ENCODE measurements around the gene C1orf105.

The C1orf105 gene

DNA sequence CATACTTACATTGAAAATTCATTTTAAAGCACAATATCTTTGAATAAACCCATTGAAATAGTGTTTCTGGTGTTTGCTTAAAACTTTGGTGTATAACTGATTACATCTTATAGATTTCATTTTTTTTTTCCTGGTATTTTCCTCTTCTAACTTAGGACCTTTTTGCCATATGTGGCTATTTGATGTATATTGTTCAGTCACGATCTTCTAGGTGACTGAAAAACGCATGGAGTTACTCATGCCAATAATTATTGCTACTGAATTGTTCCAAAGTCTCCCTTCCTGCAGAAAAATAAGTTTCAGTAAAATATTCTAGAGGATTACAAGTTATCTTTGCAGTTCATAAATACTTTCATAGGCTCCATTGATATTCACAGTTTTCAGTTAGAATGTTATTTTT lies 22.9 kb upstream of the C1orf105 start:
- DNase-seq: no peak

DNA sequence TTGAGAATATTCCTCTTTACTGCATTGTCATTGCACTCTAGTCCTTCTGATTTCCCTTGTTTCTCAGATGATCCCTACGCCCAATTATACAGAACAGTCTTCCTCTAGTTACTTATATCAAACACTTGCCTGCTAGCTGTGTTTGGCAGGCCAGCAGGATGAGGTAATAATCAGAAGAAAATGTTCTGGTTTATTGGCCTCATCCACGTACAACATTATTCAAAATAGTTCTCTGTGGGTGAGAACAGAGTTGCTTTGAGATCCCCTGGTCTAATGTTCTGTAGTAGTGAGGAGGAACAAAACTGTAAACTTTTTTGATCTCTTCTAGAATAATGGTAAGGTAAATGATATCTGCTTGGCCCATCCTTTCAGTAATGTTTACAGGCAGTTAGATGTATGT lies 22.3 kb upstream of the C1orf105 start:
- no peak for DNase-seq

DNA sequence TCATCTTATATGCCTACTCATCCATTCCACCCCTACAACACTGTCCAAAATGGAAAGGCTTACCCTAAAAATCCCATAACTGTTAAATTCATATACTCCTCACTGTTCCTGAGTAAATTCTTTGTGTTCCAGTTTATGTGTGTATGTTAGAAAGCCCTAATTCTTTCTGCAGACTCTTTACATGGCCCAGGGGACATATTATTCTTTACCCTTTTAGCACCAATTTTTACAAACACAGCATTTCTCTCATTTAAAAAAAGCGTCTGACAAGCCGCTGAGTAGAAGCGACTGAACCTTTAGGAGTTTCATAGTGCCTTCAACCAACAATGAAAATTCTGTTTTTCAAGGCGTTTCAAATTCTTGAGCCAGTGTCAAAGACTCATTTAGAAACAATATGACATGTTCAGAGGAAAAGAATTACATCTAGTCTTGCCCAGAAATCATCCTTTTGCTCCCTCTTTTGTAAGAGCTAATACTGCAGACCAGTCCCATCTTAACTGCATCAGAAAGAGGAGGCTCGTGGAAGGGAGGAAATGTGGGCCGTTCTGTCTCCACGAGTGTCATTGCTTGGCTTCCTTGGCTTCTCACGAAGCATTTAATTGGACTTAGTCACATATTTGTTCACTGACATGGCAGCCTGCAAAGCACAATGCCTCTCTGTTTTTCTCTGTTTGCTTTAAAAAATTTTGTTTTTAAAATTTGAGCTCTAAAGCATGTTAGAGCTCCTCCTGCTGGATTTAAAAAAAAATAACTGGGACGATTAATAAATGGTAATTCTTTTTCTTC lies 21.3 kb upstream of the C1orf105 start:
- peak; percentile 47 for DNase-seq

DNA sequence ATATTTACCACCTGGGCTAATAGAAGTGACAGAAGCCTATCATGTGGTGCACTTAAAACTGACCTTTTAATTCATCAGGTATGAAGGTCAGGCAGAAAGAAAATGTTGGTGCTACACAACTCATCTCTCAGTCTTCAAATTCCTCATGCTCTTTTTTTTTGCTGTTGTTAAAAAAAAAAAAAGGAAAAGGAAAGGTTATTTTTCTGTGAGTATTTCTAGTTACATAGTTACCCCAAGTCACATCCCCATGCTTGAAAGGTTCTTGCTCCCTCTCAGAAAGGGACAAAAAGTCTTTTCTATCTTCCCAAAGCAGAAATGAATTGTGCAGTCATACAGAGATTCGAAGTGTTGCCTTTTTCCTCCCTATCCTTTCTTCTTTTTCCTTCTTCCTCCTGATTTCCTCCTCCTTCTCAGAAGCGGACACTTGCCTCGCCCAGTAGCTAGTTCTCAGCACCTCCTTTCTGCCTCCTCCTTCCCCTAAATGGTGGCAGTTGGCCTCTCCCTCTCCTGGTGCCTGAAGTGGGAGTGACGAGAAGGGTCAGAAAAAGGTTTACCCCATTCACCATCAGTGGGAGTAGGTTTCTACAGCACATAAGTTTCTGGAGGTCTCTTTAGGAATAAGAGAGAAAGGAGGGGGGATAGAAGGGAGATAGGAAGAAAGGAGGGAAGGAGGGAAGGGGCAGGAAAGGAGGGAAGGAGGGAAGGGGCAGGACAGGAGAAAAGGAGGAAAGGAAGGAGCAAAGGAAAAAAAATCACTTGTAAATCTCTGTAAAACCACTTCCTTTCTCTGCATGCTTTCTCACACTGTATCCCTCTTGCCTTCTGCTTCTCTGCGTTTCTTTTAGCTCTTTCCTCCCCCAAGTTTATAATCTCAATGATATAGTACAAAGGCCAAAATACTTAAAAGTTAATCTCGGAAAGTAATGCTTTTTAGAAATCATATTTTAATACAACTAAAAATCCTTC lies 20.4 kb upstream of the C1orf105 start:
- DNase-seq: no peak

DNA sequence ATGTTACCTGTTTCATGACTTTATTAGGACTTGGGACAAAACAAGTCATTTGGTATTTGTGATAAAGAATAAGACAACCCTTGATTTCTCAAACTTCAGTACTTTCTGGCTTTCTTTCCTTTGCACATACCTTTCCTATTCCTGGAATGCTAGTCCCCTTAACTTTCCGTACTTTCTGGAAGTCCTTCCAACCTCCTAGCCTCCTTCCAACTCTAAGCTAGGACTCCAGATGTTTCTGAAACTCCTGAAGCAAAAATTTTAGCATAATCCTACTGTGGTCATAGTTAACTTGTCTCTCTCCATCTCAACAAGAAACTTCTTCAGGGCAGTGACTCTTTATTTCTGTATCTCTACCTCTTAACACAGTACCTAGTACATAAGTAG lies 19.8 kb upstream of the C1orf105 start:
- DNase-seq: no peak

DNA sequence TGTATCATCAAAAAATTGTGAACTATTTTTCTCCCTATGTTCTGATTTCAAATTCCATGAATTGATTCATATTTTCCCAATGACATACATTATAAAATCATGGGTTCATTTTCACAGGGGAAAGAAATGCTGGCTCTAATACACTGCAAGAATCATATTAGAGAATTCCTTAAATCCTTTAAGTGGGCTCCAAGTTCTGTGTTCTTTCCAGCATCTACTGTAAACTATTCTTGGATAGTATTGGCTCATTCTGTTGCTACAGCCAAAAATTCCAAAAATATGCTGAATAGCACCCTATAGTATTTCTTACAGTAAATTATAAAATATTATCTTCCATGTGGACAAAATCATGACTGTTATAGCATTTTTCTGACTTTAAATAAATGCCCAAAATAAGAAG lies 19.0 kb upstream of the C1orf105 start:
- DNase-seq: no peak

DNA sequence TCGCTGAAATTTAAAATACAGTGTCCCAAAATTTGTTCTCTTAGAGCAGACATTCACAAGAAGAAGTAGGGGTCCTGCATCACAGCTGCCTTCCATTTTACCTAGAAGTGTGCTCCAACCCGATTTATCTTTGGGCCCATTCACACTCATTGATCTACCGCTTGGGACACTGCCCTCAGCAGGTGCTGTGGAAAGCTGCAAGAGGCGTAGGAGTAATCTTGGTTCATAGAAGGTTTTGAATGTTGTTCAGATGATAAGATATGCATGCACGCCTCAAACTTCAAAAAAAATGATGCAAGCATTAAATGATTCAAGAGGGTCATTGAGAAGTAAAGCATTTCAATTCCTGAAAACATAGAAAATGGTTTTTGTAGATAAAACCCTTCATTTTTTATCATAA lies 18.6 kb upstream of the C1orf105 start:
- DNase-seq: no peak

DNA sequence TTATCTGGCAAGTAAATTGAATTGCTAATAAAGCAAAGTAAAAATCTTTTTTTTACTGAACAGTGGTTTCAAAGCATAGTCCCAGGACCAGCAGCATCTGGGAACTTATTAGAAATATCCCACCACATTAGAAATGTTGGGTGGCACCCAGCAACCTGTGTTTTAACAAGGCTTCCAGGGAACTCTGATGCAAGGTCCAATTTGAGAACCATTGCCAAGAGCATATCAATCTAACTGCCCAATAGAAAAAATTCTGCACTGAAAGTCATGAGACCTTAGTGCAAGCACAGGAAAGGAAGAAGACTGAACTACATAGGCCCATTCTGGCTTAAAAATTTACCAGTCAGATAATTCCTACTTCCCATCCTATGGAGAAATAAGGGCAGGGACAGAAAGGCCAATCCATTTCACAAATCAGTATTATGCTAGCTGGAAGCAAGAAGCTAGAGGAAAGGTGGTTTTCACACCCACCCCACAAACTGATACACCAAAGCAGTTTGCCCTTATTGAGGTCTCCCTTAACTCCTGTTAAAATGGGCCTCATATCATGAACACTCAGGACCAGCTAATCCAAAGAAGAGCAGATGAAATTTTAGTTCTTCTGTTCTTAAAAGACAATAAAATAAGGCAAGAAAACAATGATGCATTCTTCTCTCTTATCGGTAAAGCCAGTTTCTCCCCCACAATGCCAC lies 17.5 kb upstream of the C1orf105 start:
- no peak for DNase-seq

DNA sequence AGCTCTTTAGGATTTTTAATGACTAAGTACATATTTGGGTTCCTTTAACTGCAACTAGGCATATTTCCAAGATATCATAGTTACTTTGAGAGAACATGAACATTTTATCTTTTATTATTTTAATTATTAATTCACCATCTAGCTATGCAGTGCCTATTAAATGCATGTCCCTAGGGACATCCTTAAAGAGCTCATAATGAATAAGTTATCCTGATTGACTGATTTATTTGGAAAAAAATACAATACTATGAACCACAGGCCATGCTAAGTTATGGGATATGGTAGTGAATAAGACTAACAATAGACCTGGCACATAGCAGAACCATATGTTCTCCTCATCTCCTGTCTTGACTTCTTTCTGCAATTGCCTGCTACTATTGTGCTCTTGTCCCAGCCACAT lies 16.4 kb upstream of the C1orf105 start:
- DNase-seq: no peak

DNA sequence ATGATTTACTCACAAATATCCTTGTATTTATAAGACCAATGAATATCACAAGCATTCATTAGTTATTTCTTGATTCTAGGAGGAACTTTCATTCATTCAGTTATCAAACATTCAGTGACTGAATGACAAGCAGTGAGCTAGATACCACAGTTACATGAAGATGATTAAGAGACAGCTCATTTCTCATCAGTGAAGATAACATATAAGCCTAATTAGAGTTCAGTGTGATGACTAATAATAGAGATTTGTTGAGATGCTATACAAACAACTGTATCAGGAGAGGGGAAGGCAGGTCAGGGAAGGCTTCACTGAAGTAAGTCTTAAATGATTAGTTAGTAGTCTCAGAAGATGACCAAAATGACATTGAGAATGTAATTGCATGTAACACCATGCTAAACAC lies 14.6 kb upstream of the C1orf105 start:
- DNase-seq: no peak

DNA sequence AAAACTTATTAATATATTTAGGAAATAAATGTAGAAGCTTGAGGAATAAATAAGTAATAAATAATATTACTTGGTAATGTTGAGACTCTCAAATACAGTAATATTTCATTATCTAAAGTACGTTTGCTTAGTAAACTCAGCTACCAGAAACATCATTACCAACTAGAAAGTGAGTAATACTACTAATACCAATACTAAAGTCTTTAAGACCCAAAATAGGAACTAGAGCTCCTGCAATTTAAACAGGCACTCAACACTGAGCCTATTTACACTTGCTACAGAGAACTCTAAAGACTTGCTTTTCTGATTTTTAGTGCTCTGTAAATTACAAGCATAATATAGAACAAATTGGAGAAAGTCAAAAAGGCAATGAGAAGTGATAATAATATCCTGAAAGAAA lies 13.5 kb upstream of the C1orf105 start:
- no peak for DNase-seq

DNA sequence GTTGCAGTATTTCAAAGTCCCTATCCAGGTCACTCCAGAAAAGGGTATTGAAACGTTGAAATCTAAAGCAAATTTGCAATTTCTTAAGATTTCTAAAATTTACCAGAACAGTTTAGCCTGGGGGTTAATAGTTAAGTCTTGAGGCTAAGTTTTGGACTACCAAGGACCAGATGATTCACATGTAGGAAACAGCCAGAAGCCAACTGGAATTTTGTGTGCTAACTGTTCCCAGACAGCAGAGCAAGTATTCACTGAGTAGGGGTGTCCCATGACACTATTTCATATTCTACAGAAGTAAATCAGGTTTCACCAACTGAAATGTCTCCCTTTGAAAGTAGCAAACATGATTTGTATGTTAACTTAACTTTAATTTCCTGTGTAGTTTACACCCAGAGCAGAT lies 11.5 kb upstream of the C1orf105 start:
- DNase-seq: no peak

DNA sequence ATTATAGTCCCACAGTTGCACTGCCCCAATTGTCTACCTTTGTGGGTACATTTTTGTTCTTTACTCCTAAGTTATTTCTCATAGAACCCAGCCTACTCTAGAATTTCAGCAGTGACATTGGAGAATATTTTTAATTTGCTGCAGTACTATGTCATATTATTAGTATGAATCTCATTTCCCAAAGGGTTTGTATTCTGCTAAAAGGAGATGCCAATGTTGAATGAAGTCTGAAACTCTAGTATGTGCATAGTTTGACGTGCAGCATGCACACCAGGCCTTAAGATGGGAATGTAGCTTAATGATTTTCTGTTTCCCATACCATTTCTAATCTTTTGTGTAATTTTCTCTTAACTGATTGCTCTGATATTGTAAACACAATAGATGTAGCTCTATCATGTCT lies 10.5 kb upstream of the C1orf105 start:
- no peak for DNase-seq

DNA sequence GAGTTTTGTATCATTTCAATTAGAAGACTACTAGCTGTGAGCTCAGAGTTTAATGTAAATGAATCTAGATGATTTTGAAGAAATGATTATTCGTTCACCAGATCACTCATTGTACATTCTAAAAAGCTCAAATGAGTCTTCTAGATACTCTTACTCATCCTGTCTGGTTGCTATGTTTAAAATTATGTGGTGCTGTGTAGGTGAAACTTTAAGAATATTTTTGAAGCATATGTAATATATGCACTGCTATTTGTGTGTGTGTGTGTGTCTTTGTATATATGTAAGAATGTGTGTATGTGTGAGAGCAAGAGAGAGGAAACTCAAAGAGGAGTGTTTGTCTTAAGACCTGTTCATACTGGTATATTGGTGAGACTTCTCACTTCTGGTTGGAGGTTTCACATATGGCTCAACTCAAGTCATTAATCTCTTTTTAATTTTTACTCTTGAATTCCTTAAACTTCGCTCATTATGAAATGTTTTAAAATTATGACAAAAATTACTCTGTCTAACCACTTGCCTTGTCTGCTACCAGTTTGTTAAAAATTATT lies 8.6 kb upstream of the C1orf105 start:
- no peak for DNase-seq

DNA sequence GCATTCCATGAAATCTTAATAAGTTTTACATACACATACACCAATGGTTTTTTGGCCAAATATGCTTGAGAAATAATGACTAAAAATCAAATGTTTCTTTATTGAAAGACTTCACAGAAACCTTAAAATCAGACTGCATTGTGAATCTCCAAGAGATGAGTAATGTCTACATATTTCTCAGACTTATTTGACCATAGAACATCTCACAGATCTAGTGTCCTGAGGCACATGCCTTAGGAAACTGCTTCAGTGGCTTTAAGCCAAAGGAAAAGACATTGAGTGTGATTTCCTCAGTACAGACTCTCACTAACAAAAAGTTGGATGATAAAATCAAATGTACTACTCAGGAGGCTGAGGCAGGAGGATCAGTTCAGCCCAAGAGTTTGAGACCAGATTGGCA lies 6.2 kb upstream of the C1orf105 start:
- DNase-seq: no peak

DNA sequence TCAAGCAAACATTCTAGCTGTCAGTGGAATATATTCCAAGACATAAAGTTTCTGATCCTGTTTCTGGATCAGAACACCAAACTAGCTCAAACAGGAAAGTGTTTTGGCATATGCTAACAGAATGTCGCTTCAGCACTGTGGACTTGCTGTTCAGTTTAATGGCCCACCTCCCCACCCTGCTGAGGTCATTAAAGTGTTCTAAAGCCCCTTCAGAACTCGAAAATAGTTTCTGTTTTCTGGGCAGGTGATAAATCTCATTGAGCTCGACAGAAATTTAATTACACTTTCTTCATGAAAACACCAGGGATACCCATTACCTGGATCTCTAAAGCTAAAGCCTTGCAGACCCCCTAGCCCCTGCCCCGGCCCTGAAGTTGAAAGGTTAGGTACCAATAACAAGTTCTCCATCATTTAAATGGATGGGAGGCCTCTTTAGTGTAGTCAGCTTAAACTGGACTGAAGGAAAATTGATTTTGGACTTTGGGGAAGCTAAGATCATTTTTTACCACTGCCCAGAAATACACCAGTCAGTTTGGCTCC lies 3.9 kb upstream of the C1orf105 start:
- no peak for DNase-seq

DNA sequence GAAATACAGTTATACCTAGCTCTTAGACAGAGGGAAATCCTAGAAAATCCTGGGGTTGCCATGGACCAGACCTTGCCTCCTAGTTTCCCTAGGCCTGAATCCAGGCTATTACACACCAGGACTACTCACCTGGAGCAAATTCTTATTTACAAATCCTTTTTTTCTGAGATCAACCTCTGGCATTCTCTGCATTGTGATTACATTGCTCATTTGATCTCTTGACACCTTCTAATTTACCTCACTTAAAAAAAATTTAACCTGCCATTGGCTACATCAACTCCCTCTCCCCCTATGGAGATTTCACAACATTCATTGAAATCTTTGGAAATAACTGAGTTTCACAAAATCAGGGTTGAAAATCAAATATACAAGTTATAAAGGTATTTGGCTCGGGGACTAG lies 2.9 kb upstream of the C1orf105 start:
- no peak for DNase-seq

DNA sequence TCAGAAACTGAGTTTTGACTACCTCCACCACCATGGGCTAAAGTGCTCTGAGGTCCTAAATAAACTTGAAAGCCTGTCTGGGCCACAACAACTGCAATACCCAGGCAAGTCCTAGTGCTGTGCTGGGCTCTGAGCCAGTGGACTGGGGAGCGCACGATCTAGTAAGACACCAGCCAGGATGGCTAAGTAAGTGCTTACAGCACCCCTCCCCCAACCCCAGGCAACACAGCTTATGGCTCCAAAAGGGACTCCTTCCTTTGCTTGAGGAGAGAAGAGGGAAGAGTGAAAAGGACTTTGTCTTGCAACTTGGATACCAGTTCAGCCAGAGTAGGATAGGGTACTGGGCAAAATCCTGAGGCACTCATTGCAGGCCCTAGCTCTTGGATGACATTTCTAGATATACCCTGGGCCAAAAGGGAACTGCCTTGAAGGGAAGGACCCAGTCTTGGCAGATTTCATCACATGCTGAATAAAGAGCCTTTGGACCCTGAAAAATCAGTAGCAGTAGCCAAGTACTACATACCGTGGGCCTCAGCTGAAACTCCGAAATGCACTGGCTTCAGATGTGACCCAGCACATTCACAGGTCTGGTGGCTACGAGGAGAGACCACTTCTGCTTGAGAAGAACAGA lies 1.6 kb downstream of the C1orf105 start:
- no peak for DNase-seq

DNA sequence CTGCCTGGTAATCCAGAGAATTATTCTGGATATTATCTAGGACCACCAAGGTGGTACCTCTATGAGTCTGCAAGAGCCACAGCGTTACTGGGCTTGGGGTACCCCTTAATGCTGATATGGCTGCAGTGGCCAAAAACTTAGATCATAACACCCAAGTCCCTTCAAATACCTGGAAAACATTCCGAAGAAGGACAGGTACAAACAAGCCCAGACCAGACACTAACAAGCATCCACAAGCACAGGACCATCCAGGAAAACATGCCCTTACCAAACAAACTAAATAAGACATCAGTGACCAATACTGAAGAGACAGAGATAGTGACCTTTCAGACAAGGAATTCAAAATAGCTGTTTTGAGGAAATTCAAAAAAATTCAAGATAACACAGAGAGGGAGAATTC lies 2.9 kb downstream of the C1orf105 start:
- no peak for DNase-seq

DNA sequence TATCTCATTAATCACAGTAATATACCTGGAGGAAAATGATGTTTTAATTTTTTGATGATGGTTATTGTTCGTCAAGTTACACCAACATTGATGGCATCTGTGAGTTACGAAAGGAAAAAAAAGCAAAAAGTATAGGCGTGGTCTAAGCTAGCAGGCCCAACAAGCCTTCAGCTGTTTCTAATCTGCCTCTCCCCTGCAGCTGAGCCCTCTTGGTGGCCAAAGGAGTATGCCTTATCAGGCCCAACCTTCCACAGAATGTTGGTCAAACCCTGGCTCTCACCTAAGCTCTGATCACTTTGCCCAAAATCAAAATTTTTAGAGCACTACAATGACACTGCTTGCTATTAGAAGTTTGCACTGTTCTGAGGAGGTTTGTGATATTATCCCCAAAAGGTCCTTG lies 4.9 kb downstream of the C1orf105 start:
- no peak for DNase-seq

DNA sequence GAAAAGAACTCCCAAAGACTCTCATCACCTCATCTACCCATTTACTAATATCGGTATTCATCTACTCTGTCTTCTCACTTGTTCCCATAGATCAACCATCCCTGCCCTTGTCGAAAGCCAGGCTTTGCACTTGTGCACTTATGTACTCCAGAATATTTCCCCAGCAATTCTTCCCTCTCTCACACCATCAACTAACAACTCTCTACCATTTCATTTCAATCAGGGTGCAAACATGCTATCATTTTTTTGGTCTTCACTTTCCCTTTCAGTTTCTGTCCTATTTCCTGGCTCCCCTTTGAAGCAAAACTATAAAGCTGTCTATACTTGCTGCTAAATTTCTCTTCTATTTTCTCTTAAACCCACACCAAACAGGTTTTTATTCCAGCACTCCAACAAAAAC lies 6.7 kb downstream of the C1orf105 start:
- no peak for DNase-seq

DNA sequence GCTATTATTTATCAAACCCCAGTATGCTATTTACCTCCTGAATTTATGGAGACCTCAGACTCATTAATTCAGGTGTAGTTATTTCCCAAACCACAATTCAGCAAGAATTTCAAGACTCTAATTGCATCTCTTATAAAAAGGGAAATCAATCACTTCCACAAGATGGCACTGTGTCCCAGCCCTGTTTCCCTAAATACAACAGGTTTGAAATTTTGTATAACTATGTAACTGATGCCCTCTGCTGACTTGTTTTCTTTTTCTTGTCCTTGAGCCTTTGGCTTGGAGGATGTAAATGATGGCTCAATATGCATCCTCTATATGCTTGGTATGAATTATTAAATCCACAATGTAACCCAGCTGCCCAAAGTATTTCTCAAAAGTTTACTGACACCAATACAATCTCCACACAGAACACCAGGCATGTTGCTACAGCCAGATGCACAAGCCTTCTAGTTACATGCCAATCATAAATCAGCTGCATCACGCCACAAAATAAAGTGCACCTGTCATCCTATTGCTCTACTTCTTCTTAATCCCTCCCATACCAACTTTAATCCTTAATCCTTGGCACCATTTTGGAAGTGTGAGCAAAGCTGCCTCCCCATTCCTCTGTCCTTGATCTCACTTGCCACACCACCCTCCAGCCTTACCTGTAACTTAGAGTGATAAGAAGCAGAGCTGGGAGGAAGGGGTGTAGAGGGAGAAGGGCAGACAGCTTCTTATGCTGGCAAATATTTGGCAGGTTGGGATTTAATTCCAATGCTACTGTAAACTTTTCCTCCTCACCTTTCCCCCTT lies 9.0 kb downstream of the C1orf105 start:
- peak; percentile 59 for DNase-seq
